Stimulated activated CD4-positive, alpha-beta T cell treated with anti-CD3 and anti-CD28 coated beads, Interleukin-4, amount 100 ng/mL, for 1 hour (primary cell): ENCODE data around the gene ZP3.
"Not testable (repeated sequence)": the region's sequence is repeated elsewhere in the genome, so short reads cannot be mapped to it uniquely, and the experiment has no call there.

Source experiments
- DNase-seq: peaks from one replicate; pipeline ENCODE4 v3.0.0-alpha.2; 2020

The ZP3 gene

GRCh38 chr7:76407718-76408117 lies 17.0 kb upstream of the ZP3 start:
- no peak for DNase-seq

DNA sequence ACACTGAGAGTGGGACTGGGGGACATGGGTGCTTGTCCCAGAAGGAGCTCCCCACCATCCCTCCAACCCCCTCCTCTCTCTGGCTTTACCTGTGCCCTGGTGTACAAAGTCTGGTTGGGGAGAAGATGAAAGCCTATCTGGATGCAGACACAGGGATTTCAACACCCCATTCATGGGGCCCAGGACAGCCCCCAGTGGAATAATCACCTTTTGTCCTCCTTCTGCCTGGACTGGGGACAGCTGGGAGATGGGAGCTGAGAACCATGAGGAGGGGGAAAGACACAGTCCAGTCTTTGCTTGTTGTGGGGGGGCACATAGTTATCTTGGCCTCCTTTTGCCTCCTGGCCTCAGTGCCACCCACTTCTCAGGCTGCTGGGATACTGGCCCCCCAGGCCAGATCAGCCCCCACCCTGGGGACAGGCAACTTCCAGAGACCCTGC lies 16.6 kb upstream of the ZP3 start:
- DNase-seq = no peak

- DNase-seq = no peak
Measured at GRCh38 chr7:76409537-76409936, 15.2 kb upstream of the ZP3 start, which contains the start of gene SSC4D. TSS of gene SSC4D (minus strand) at chr7:76409697. CDS start at chr7:76404439, 5,258 bp downstream.

- DNase-seq = no peak
Measured at GRCh38 chr7:76411626-76412025, 13.1 kb upstream of the ZP3 start.

DNA sequence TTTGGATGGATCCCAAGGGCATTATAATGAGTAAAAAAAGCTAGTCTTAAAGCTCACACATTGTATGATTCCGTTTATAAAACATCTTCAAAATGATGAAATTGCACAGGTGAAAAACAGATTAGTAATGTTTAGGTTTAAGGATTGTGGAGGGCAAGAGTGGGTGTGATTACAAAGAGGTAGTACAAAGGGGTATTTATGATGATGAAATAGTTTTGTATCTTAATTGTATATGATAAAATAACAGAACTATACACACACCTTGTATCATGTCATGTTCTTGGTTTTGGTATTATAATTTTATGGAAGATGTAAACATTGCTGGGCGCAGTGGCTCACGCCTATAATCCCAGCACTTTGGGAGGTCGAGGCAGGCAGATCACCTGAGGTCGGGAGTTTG lies 12.5 kb upstream of the ZP3 start:
- DNase-seq = no peak

DNA sequence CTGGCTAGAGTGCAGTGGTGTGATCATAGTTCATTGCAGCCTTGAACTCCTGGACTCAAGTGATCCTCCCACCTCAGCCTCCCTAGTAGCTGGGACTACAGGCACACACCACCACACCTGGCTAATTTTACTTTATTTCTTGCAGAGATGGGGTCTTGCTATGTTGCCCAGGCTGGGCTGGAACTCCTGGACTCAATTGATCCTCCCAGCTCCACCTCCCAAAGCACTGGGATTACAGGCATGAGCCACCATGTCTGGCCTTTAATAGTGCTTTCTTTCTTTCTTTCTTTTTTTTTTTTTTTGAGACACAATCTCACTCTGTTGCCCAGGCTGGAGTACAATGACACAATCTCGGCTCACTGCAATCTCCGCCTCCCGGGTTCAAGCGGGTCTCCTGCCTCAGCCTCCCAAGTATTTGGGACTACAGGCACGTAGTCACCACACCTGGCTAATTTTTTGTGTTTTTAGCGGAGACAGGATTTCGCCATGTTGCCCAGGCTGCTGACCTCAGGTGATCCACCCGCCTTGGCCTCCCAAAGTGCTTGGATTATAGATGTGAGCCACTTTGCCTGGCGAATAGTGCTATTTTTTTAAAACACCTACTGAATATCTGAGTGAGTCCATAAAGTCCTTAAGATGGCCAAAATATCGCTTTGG lies 7.0 kb upstream of the ZP3 start:
- not testable (repeated sequence) for DNase-seq

GRCh38 chr7:76421097-76421496 lies 3.7 kb upstream of the ZP3 start:
- DNase-seq = not testable (repeated sequence)

DNA sequence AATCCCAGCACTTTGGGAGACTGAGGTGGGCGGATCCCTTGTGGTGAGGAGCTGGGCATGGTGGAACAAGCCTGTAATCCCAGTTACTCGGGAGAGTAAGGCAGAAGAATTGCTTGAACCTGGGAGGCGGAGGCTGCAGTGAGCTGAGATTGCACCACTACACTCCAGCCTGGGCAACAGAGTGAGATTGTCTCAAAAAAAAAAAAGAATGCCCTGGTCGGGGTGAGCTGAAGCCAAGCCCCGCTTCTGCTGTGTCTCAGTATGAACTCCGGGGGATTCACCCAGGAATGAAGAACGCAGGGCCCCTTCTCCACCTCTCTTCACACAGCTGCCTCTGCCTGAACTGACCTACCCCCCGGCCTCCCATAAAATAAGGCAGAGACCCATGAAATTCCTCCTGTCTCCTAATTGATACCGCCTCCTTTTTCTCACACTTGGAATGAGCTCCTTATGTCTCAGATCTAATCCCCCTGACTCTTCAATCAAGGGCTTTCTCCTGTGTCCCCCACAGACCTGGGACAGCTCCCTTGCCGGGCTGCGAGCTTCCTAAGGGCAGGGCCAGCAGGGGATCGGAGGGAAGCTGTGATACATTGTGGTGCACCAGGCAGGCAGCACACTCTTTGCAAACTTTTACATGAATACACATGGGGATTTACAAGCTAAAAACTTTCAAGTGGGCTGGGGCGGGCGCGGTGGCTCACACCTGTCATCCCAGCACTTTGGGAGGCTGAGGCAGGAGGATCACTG lies 911 bp upstream of the ZP3 start:
- no peak for DNase-seq

GRCh38 chr7:76425156-76425555 lies 406 bp downstream of the ZP3 start:
- no peak for DNase-seq

GRCh38 chr7:76425558-76425957 lies 808 bp downstream of the ZP3 start:
- not testable (repeated sequence) for DNase-seq

- no peak for DNase-seq
Measured at GRCh38 chr7:76426246-76426645, 1.5 kb downstream of the ZP3 start.

DNA sequence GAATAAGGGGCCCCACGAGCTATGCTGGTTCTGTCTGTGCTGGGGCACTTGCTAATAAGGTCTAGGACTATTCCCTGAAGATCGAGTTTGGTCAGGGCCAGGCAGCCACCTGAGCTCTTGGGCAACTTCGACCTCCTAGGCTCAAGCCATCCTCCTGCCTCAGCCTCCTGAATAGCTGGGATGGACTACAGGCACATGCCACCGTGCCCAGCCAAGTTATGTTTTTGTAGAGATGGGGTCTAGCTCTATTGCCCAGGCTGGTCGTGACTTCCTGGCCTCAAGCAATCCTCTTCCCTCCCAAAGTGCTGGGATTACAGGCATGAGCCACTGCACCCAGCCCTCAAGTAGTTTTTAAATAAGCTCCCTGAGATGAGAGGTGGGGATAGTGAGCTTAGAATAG lies 2.9 kb downstream of the ZP3 start:
- DNase-seq = no peak

DNA sequence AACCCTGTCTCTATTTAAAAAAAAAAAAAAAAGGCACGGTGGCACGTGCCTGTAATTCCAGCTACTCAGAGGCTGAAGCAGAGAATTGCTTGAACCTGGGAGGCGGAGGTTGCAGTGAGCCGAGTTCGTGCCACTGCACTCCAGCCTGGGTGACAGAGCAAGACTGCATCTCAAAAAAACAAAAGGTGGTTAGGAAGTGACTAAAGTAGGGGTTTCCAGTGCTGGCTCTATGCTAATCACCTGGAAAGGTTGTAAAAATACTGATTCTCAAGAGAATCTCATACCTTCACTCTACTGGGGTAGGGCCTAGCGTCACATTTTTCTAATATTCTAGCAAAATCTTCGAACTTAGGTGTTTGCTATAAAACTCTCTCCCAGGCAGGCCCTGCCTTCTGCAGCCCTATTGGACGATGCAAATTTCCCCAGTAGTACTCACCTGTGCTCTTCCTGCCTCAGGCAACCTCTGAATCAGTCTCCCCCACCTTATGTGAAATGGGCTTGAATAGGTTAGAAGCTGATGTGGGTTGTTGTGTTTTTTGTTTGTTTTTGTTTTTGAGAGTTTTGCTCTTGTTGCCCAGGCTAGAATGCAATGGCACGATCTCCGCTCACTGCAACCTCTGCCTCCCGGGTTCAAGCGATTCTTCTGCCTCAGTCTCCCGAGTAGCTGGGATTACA lies 3.5 kb downstream of the ZP3 start:
- DNase-seq = no peak

GRCh38 chr7:76428868-76429805 lies 4.4 kb downstream of the ZP3 start:
- no peak for DNase-seq

DNA sequence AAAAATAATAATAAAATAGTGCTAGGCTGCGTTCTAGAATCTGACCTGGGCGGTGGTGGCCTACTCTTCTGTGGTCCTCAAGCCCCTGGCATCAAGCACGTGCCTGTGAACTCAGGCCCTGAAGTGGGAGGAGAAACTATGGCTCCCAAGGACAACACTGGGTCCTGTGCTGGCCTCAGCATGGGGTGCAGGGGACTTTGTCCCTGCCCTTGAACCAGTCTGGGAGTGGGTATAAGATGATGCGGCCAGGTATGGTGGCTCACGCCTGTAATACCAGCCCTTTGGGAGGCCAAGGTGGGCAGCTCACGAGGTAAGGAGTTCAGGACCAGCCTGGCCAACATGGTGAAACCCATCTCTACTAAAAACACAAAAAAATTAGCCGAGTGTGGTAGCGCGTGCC lies 5.5 kb downstream of the ZP3 start:
- DNase-seq = no peak

GRCh38 chr7:76430836-76431235 lies 6.1 kb downstream of the ZP3 start:
- DNase-seq = no peak

GRCh38 chr7:76437873-76438272 lies 13.1 kb downstream of the ZP3 start:
- peak; percentile 54 for DNase-seq

DNA sequence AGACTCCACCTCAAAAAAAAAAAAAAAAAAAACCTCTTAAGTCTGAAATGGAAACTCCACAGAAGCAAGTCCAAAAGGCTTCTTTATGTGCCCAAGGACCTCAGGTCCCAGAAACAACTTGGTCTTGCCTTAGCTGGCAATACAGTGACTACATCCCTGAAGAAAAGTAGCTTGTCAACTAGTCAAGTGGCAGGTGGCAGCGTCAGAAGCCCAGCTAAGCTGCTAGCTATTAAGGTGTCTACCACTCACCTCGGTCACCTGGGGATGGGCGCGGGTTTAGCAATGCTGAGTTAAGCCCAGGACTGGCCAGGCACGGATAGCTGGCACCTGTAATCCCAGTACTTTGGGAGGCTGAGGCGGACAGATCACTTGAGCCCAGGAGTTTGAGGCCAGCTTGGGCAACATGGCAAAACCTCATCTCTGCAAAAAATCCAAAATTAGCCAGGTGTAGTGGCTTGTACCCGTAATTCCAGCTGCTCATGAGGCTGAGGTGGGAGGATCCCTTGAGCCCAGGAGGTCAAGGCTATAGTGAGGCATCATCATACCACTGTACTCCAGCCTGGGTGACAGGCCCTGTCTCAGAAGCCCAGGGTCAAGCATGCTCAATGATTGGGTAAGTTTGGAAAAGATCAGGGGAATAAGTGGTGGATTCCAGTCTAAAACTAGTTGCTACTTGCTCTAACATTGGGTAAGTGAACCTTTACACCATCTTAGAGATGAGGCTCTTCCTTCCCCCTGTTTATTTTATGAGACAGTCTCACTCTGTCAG lies 14.6 kb downstream of the ZP3 start:
- DNase-seq = not testable (repeated sequence)

- DNase-seq = not testable (repeated sequence)
Measured at GRCh38 chr7:76440404-76440803, 15.7 kb downstream of the ZP3 start.

DNA sequence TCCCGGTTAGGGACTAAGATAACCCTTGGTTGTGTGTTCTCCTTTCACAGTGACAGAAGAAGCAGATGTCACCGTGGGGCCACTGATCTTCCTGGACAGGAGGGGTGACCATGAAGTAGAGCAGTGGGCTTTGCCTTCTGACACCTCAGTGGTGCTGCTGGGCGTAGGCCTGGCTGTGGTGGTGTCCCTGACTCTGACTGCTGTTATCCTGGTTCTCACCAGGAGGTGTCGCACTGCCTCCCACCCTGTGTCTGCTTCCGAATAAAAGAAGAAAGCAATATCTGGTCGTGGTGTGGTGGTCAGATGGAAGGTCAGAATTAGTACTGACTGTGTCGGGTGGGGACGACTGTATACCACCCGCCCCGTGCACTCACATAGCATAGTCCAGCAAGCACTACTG lies 17.0 kb downstream of the ZP3 start:
- DNase-seq = not testable (repeated sequence)

GRCh38 chr7:76442664-76443446 lies 18.1 kb downstream of the ZP3 start:
- not testable (repeated sequence) for DNase-seq
